H9 (cell line): Measurements from ENCODE around the gene CDK5RAP1. TPM values are rescaled to one million over a fixed set of nuclear protein-coding genes. Genes with fewer than 3 reads are reported as not detected.

Experiments
- DNase-seq: peaks from one replicate; pipeline ENCODE4 v3.0.0-alpha.2; 2017
- H2AFZ ChIP-seq: one replicate; pipeline ENCODE4 v1.6.1; 2013; ENCODE audit warnings: mild to moderate bottlenecking, low read length, control low read depth, moderate library complexity
- H2AK5ac ChIP-seq: 2 replicates; pipeline ENCODE4 v1.6.1; 2013; ENCODE audit warnings: low read length, control low read depth, mixed read lengths; ENCODE audit not compliant: insufficient read length
- H2BK120ac ChIP-seq: one replicate; pipeline ENCODE4 v1.6.1; 2013; ENCODE audit warnings: low read depth, mild to moderate bottlenecking, low read length, control low read depth, inconsistent platforms; ENCODE audit not compliant: poor library complexity, severe bottlenecking
- H2BK12ac ChIP-seq: 2 replicates; pipeline ENCODE4 v1.6.1; 2013; ENCODE audit warnings: low read length, control low read depth, mixed read lengths, low read depth; ENCODE audit not compliant: insufficient read length
- H2BK15ac ChIP-seq: 2 replicates; pipeline ENCODE4 v1.6.1; 2013; ENCODE audit warnings: low read depth, low read length, control low read depth
- H2BK20ac ChIP-seq: one replicate; pipeline ENCODE4 v1.6.1; 2013; ENCODE audit warnings: low read depth, mild to moderate bottlenecking, low read length, control low read depth, inconsistent platforms; ENCODE audit not compliant: poor library complexity, severe bottlenecking
- H2BK5ac ChIP-seq: 2 replicates; pipeline ENCODE4 v1.6.1; 2013; ENCODE audit warnings: low read length, control low read depth, mixed read lengths; ENCODE audit not compliant: insufficient read length
- H3K14ac ChIP-seq: 2 replicates; pipeline ENCODE4 v1.6.1; 2013; ENCODE audit warnings: low read length, control low read depth; ENCODE audit not compliant: insufficient read depth
- H3K18ac ChIP-seq: 2 replicates; pipeline ENCODE4 v1.6.1; 2013; ENCODE audit warnings: low read depth, mild to moderate bottlenecking, mixed read lengths, low read length, control low read depth; ENCODE audit not compliant: insufficient read length
- H3K23ac ChIP-seq: 2 replicates; pipeline ENCODE4 v1.6.1; 2013; ENCODE audit warnings: low read length, control low read depth, mixed read lengths, low read depth; ENCODE audit not compliant: insufficient read length
- H3K23me2 ChIP-seq: 2 replicates; pipeline ENCODE4 v1.6.1; 2013; ENCODE audit warnings: low read depth, mild to moderate bottlenecking, mixed read lengths, low read length, control low read depth; ENCODE audit not compliant: insufficient read length, poor library complexity, severe bottlenecking
- H3K27ac ChIP-seq: 2 replicates; pipeline ENCODE4 v1.5.1; 2013; ENCODE audit warnings: low read length, control low read depth, mixed read lengths, low read depth; ENCODE audit not compliant: insufficient read length
- H3K27me3 ChIP-seq: 2 replicates; pipeline ENCODE4 v1.6.1; 2013; ENCODE audit warnings: low read length, control low read depth, inconsistent platforms; ENCODE audit not compliant: insufficient read depth
- H3K4ac ChIP-seq: 2 replicates; pipeline ENCODE4 v1.6.1; 2013; ENCODE audit warnings: low read depth, mild to moderate bottlenecking, control low read depth, inconsistent platforms, low read length, moderate library complexity
- H3K4me1 ChIP-seq: 2 replicates; pipeline ENCODE4 v1.6.1; 2013; ENCODE audit warnings: low read length, control low read depth, inconsistent platforms; ENCODE audit not compliant: insufficient read depth
- H3K4me2 ChIP-seq: 2 replicates; pipeline ENCODE4 v1.6.1; 2013; ENCODE audit warnings: low read length, control low read depth, mixed read lengths; ENCODE audit not compliant: insufficient read length, insufficient read depth
- H3K56ac ChIP-seq: 2 replicates; pipeline ENCODE4 v1.6.1; 2013; ENCODE audit warnings: low read depth, mild to moderate bottlenecking, mixed read lengths, low read length, control low read depth; ENCODE audit not compliant: insufficient read length
- H3K79me1 ChIP-seq: 2 replicates; pipeline ENCODE4 v1.6.1; 2013; ENCODE audit warnings: low read depth, mild to moderate bottlenecking, moderate library complexity, low read length, control low read depth, inconsistent platforms; ENCODE audit not compliant: insufficient read depth, poor library complexity, severe bottlenecking
- H3K79me2 ChIP-seq: 2 replicates; pipeline ENCODE4 v1.6.1; 2013; ENCODE audit warnings: low read length, control low read depth, inconsistent platforms; ENCODE audit not compliant: insufficient read depth
- H3K9ac ChIP-seq: 2 replicates; pipeline ENCODE4 v1.6.1; 2013; ENCODE audit warnings: low read length, control low read depth, mixed read lengths; ENCODE audit not compliant: insufficient read length; ENCODE audit errors: extremely low read depth
- H3K9me3 ChIP-seq: one replicate; pipeline ENCODE4 v1.6.1; 2013; ENCODE audit warnings: low read depth, low read length, inconsistent platforms; ENCODE audit not compliant: control insufficient read depth
- H3T11ph ChIP-seq: one replicate; pipeline ENCODE4 v1.6.1; 2013; ENCODE audit warnings: mild to moderate bottlenecking, low read length, control low read depth, inconsistent platforms
- H4K20me1 ChIP-seq: one replicate; pipeline ENCODE4 v1.6.1; 2013; ENCODE audit not compliant: control insufficient read depth, insufficient read length, insufficient read depth
- H4K5ac ChIP-seq: 2 replicates; pipeline ENCODE4 v1.6.1; 2013; ENCODE audit warnings: low read depth, mild to moderate bottlenecking, mixed read lengths, low read length, control low read depth; ENCODE audit not compliant: insufficient read length
- H4K8ac ChIP-seq: replicated peaks from 2 replicates; pipeline ENCODE4 v1.6.1; 2013; ENCODE audit warnings: low read length, control low read depth, mixed read lengths, low read depth; ENCODE audit not compliant: insufficient read length
- H4K91ac ChIP-seq: 2 replicates; pipeline ENCODE4 v1.6.1; 2013; ENCODE audit warnings: low read depth, mild to moderate bottlenecking, moderate library complexity, mixed read lengths, low read length, control low read depth; ENCODE audit not compliant: insufficient read length
- H3K27ac Mint-ChIP-seq, 3 experiments: 2 replicates in 2 of 3; 3 replicates in 1 of 3; pipeline ENCODE4 v1.8.0; 2020 to 2021; ENCODE audit warnings: mixed read lengths in 3 of 3, mild to moderate bottlenecking in 1 of 3, moderate library complexity in 1 of 3
- H3K27me3 Mint-ChIP-seq: 2 replicates; pipeline ENCODE4 v1.8.0; 2021; ENCODE audit warnings: low read depth, mild to moderate bottlenecking, moderate library complexity, mixed read lengths
- H3K36me3 Mint-ChIP-seq, 3 experiments: 2 replicates in 2 of 3; 3 replicates in 1 of 3; pipeline ENCODE4 v1.8.0; 2020 to 2021; ENCODE audit warnings: low read depth in 3 of 3, mixed read lengths in 3 of 3; ENCODE audit not compliant: insufficient read depth in 1 of 3
- H3K4me1 Mint-ChIP-seq, 2 experiments: 2 replicates each; pipeline ENCODE4 v1.8.0; 2020; ENCODE audit warnings: mixed read lengths in 2 of 2
- H3K4me3 Mint-ChIP-seq, 2 experiments: 2 replicates in 1 of 2; 3 replicates in 1 of 2; pipeline ENCODE4 v1.8.0; 2020 to 2021; ENCODE audit warnings: mild to moderate bottlenecking in 2 of 2, mixed read lengths in 2 of 2, moderate library complexity in 1 of 2
- H3K9me3 Mint-ChIP-seq, 2 experiments: 2 replicates in 1 of 2; 3 replicates in 1 of 2; pipeline ENCODE4 v1.8.0; 2020; ENCODE audit warnings: mild to moderate bottlenecking in 2 of 2, mixed read lengths in 2 of 2, moderate library complexity in 1 of 2
- CTCF ChIP-seq: fragments of 200-600 bp; sonication (generic); conservative IDR thresholded peaks from 3 replicates; pipeline ENCODE4 v1.8.0; 2021; ENCODE audit warnings: antibody characterized with exemption, mild to moderate bottlenecking
- WGBS: extraction: QIAGEN DNeasy Blood & Tissue Kit; methylation state at CpG from one replicate; pipeline ENCODE4 v1.1.7; 2013; ENCODE audit warnings: missing lambda C conversion rate, low lambda C conversion rate, mixed read lengths; ENCODE audit not compliant: insufficient read length; ENCODE audit errors: extremely low coverage; 5-methylcytosine and 5-hydroxymethylcytosine counted together
- total RNA-seq: library from RNA; stranded (reverse); gene quantifications from 2 replicates; pipeline ENCODE4 v1.2.1, GENCODE V29; 2021

Gene CDK5RAP1
- total RNA-seq, 1 experiment from 2014 or later = 66.4 TPM

GRCh38 chr20:33339515-33340058 lies 61.7 kb downstream of the CDK5RAP1 start:
- no peak for TF ChIP-seq CTCF
- Histone ChIP-seq H4K5ac (no peak overlapping the region), H3T11ph (no peak overlapping the region), H3K23me2 (no peaks in the 10 kb centered on the region), H3K4me2 (no peak overlapping the region), H4K20me1 (no peaks in the 10 kb centered on the region), H3K79me2 (no peaks in the 10 kb centered on the region), H3K9me3 (no peaks in the 10 kb centered on the region), H3K4me1 (no peaks in the 10 kb centered on the region), H3K56ac (no peak overlapping the region), H3K27ac (no peak overlapping the region), H2AFZ (no peak overlapping the region), H3K27me3 (no peaks in the 10 kb centered on the region; the same call in 1 of the 2 replicates), H3K4ac (no peak overlapping the region), H3K23ac (no peak overlapping the region), H4K91ac (no peak overlapping the region), H2AK5ac (no peak overlapping the region), H3K79me1 (no peaks in the 10 kb centered on the region), H2BK120ac (no peak overlapping the region), H2BK12ac (no peak overlapping the region), H3K14ac (no peak overlapping the region), H3K18ac (no peak overlapping the region), H4K8ac (no peak overlapping the region), H2BK15ac (no peak overlapping the region), H3K9ac (no peak overlapping the region), H2BK5ac (no peak overlapping the region), H2BK20ac (no peak overlapping the region)
- H3K36me3 Mint-ChIP-seq = no peaks in the 10 kb centered on the region
- no peaks in the 10 kb centered on the region for H3K27me3 Mint-ChIP-seq
- no peaks in the 10 kb centered on the region; a peak in 1 of 5 replicates for H3K9me3 Mint-ChIP-seq
- H3K27ac Mint-ChIP-seq = no peak overlapping the region; a peak in 2 of 7 replicates
- H3K4me1 Mint-ChIP-seq = 0 out of 4 replicates have a peak, but pooled peaks cover 0 to 2% of the 10 kb centered on the region in 2 experiments
- DNase-seq = no peak
- no CpG with 5 or more reads among the region's 8 CpGs for WGBS
- no peak overlapping the region for H3K4me3 Mint-ChIP-seq
